Ectodermal cell (in vitro differentiated cells): ENCODE measurements around the gene PROK2.

Source experiments
- H3K27ac ChIP-seq: 2 replicates; pipeline ENCODE4 v1.7.0; 2013; ENCODE audit warnings: mild to moderate bottlenecking, low read depth, low read length; ENCODE audit not compliant: insufficient read depth, poor library complexity, severe bottlenecking
- H3K27me3 ChIP-seq: 2 replicates; pipeline ENCODE4 v1.7.0; 2013; ENCODE audit warnings: mild to moderate bottlenecking, low read length; ENCODE audit not compliant: insufficient read depth, control insufficient read depth, poor library complexity, severe bottlenecking
- H3K36me3 ChIP-seq: one replicate; pipeline ENCODE4 v1.7.0; 2013; ENCODE audit warnings: low read length; ENCODE audit not compliant: control insufficient read depth, insufficient read depth
- H3K4me1 ChIP-seq: one replicate; pipeline ENCODE4 v1.7.0; 2013; ENCODE audit warnings: low read length; ENCODE audit not compliant: control insufficient read depth, insufficient read depth
- H3K4me3 ChIP-seq: 2 replicates; pipeline ENCODE4 v1.7.0; 2013; ENCODE audit warnings: low read depth, low read length, control low read depth; ENCODE audit not compliant: insufficient read depth
- H3K9me3 ChIP-seq: 2 replicates; pipeline ENCODE4 v1.7.0; 2013; ENCODE audit warnings: mild to moderate bottlenecking, low read length, moderate library complexity; ENCODE audit not compliant: control insufficient read depth
- WGBS, 2 experiments: methylation state at CpG; one replicate each; pipeline ENCODE4 v1.1.7; 2013; ENCODE audit warnings: missing lambda C conversion rate in 2 of 2; 5-methylcytosine and 5-hydroxymethylcytosine counted together

PROK2 gene

GRCh38 chr3:71751602-71752001, 33.3 kb downstream of the PROK2 start:
- peaks cover 52% of the 10 kb centered on the region for H3K27me3 ChIP-seq
- H3K9me3 ChIP-seq, result no peaks in the 10 kb centered on the region
- H3K36me3 ChIP-seq, result no peaks in the 10 kb centered on the region
- 88 to 91% methylated on average over 4 of the region's 4 CpGs for WGBS, 2 experiments
- H3K27ac ChIP-seq, result no peak overlapping the region
- no peak overlapping the region for H3K4me3 ChIP-seq
- H3K4me1 ChIP-seq, result no peaks in the 10 kb centered on the region

GRCh38 chr3:71744738-71745137, 40.2 kb downstream of the PROK2 start:
- Histone ChIP-seq H3K4me1 (no peaks in the 10 kb centered on the region), H3K4me3 (no peak overlapping the region), H3K9me3 (peaks cover 2% of the 10 kb centered on the region), H3K27me3 (no peaks in the 10 kb centered on the region), H3K36me3 (no peaks in the 10 kb centered on the region), H3K27ac (no peak overlapping the region)
- WGBS, 2 experiments, result 91 to 100% methylated on average over 3 of the region's 3 CpGs

GRCh38 chr3:71742621-71743020, 42.3 kb downstream of the PROK2 start:
- Histone ChIP-seq H3K9me3 (peaks cover 2% of the 10 kb centered on the region), H3K4me1 (no peaks in the 10 kb centered on the region), H3K4me3 (no peak overlapping the region), H3K36me3 (no peaks in the 10 kb centered on the region), H3K27ac (no peak overlapping the region), H3K27me3 (no peaks in the 10 kb centered on the region)
- WGBS, 2 experiments, result 100% methylated on average over 1 of the region's 1 CpG; no CpG with 5 or more reads in 1 of the 2 experiments

- H3K27me3 ChIP-seq, result no peaks in the 10 kb centered on the region
- no peak overlapping the region for H3K27ac ChIP-seq
- 60 to 100% methylated on average over 1 of the region's 1 CpG for WGBS, 2 experiments
- H3K4me1 ChIP-seq, result no peaks in the 10 kb centered on the region
- H3K9me3 ChIP-seq, result no peaks in the 10 kb centered on the region
- H3K4me3 ChIP-seq, result no peak overlapping the region
- no peaks in the 10 kb centered on the region for H3K36me3 ChIP-seq
Observed at GRCh38 chr3:71734881-71735280, 50.1 kb downstream of the PROK2 start.

GRCh38 chr3:71733319-71733718, 51.6 kb downstream of the PROK2 start:
- H3K9me3 ChIP-seq, result no peaks in the 10 kb centered on the region

GRCh38 chr3:71732637-71733036, 52.3 kb downstream of the PROK2 start:
- Histone ChIP-seq H3K4me3 (no peak overlapping the region), H3K9me3 (no peaks in the 10 kb centered on the region), H3K4me1 (no peaks in the 10 kb centered on the region), H3K27me3 (no peaks in the 10 kb centered on the region), H3K27ac (no peak overlapping the region), H3K36me3 (no peaks in the 10 kb centered on the region)
- 90 to 94% methylated on average over 4 of the region's 4 CpGs for WGBS, 2 experiments

More at GRCh38 chr3:71733319-71733718, 51.6 kb downstream of the PROK2 start:
- Histone ChIP-seq H3K4me3 (no peak overlapping the region), H3K27ac (no peak overlapping the region), H3K27me3 (no peaks in the 10 kb centered on the region), H3K36me3 (no peaks in the 10 kb centered on the region), H3K4me1 (no peaks in the 10 kb centered on the region)
- WGBS, 2 experiments, result 81 to 95% methylated on average over 1 of the region's 2 CpGs

GRCh38 chr3:71728632-71729342, 56.2 kb downstream of the PROK2 start:
- Histone ChIP-seq H3K4me3 (no peak overlapping the region), H3K27ac (no peak overlapping the region), H3K9me3 (no peaks in the 10 kb centered on the region), H3K4me1 (no peaks in the 10 kb centered on the region), H3K27me3 (peaks cover 22% of the 10 kb centered on the region), H3K36me3 (no peaks in the 10 kb centered on the region)
- WGBS, 2 experiments, result 20 to 29% methylated on average over 4 of the region's 4 CpGs

- Histone ChIP-seq H3K9me3 (no peaks in the 10 kb centered on the region), H3K4me1 (no peaks in the 10 kb centered on the region), H3K27ac (no peak overlapping the region), H3K4me3 (peak overlapping the region; percentile 52), H3K27me3 (peaks cover 35% of the 10 kb centered on the region), H3K36me3 (no peaks in the 10 kb centered on the region)
- WGBS, 2 experiments, result 90 to 91% methylated on average over 8 of the region's 8 CpGs
Observed at GRCh38 chr3:71726146-71726545, 58.8 kb downstream of the PROK2 start.

GRCh38 chr3:71725271-71725991, 59.5 kb downstream of the PROK2 start, which contains the start of gene EIF4E3:
Gene EIF4E3 (minus strand): TSS chr3:71725402. CDS start chr3:71725367, 35 bp downstream.
- Histone ChIP-seq H3K4me3 (peak within 1 kb of the TSS; percentile 65), H3K4me1 (no peaks in the 10 kb centered on the region), H3K27me3 (peaks cover 35% of the 10 kb centered on the region), H3K36me3 (no peaks in the 10 kb centered on the region), H3K9me3 (no peaks in the 10 kb centered on the region), H3K27ac (no peak within 1 kb of the TSS)
- 2% methylated on average over 80 of the region's 80 CpGs for WGBS, 2 experiments

GRCh38 chr3:71724584-71725270, 60.2 kb downstream of the PROK2 start:
- 1% methylated on average over 73 of the region's 73 CpGs for WGBS, 2 experiments
- no peak overlapping the region for H3K27ac ChIP-seq
- H3K9me3 ChIP-seq, result no peaks in the 10 kb centered on the region
- H3K4me1 ChIP-seq, result no peaks in the 10 kb centered on the region
- H3K27me3 ChIP-seq, result peaks cover 35% of the 10 kb centered on the region
- H3K36me3 ChIP-seq, result no peaks in the 10 kb centered on the region
- H3K4me3 ChIP-seq, result peak overlapping the region; percentile 65
